Endothelial cell of umbilical vein (primary cell): ENCODE measurements around the gene SYNPR.

Experiments used
- EZH2 ChIP-seq: IDR thresholded peaks from 2 replicates; pipeline ENCODE4 v1.6.1; 2012; ENCODE audit warnings: borderline replicate concordance, low read depth, mild to moderate bottlenecking, moderate library complexity, low read length, inconsistent platforms; ENCODE audit not compliant: severe bottlenecking
- JUN ChIP-seq: IDR thresholded peaks from 2 replicates; pipeline ENCODE4 v1.6.1; 2011; ENCODE audit warnings: borderline replicate concordance, low read depth; ENCODE audit not compliant: insufficient read length, insufficient read depth
- MYC ChIP-seq: IDR thresholded peaks from one replicate; pipeline ENCODE4 v1.6.1; 2011; ENCODE audit warnings: mild to moderate bottlenecking, low read depth, low read length
- POLR2A ChIP-seq: IDR thresholded peaks from 2 replicates; pipeline ENCODE4 v1.6.1; 2012; ENCODE audit warnings: low read depth, mild to moderate bottlenecking, control low read depth, low read length
- POLR2AphosphoS5 ChIP-seq: IDR thresholded peaks from 2 replicates; pipeline ENCODE4 v1.6.1; 2012; ENCODE audit warnings: low read depth, mild to moderate bottlenecking, control low read depth, low read length, moderate library complexity; ENCODE audit not compliant: insufficient read depth
- TF ChIP-seq, protein P1 (sequence below), 2 donors: IDR thresholded peaks; 1 replicate in 1 of 2; 2 replicates in 1 of 2; pipeline ENCODE4 v1.5.1; 2011; ENCODE audit warnings: low read length in 2 of 2, mild to moderate bottlenecking in 2 of 2, moderate library complexity in 2 of 2, control low read depth in 1 of 2, inconsistent platforms in 1 of 2, low read depth in 1 of 2; ENCODE audit not compliant: insufficient read depth in 1 of 2; ENCODE audit errors: extremely low read depth in 1 of 2
- TF ChIP-seq, protein P2 (sequence below): IDR thresholded peaks from 2 replicates; pipeline ENCODE4 v1.6.1; 2011; ENCODE audit not compliant: insufficient read depth, insufficient read length

DNA sequence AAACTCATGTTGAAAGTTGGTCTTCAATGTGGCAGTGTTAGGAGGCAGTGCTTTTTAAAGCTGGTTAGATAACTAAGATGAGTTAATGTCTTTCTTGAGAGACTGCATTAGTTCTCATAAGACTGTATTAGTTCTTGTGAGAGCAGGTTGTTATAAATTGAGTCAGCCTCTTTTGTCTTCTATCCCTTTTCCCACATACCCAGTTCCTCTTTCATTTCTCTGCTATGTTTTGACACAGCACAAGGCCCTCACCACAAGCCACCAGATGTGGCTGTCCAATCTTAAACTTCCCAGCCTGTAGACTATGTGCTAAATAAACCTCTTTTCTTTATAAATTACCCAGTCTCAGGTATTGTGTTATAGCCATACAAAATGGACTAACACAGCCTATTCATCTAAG lies 279.8 kb downstream of the SYNPR start:
- TF ChIP-seq, protein P1, sequence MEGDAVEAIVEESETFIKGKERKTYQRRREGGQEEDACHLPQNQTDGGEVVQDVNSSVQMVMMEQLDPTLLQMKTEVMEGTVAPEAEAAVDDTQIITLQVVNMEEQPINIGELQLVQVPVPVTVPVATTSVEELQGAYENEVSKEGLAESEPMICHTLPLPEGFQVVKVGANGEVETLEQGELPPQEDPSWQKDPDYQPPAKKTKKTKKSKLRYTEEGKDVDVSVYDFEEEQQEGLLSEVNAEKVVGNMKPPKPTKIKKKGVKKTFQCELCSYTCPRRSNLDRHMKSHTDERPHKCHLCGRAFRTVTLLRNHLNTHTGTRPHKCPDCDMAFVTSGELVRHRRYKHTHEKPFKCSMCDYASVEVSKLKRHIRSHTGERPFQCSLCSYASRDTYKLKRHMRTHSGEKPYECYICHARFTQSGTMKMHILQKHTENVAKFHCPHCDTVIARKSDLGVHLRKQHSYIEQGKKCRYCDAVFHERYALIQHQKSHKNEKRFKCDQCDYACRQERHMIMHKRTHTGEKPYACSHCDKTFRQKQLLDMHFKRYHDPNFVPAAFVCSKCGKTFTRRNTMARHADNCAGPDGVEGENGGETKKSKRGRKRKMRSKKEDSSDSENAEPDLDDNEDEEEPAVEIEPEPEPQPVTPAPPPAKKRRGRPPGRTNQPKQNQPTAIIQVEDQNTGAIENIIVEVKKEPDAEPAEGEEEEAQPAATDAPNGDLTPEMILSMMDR (IDR thresholded peaks at IDR 0.05; ENCODE audit: extremely low read depth in 1 of 2, insufficient read depth in 1 of 2, low read depth in 1 of 2, low read length in 2 of 2), result no peak
- TF ChIP-seq POLR2A, result no peak
- TF ChIP-seq EZH2, result no peak
- TF ChIP-seq, protein P2, sequence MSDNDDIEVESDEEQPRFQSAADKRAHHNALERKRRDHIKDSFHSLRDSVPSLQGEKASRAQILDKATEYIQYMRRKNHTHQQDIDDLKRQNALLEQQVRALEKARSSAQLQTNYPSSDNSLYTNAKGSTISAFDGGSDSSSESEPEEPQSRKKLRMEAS, result no peak
- TF ChIP-seq MYC, result no peak
- no peak for TF ChIP-seq JUN
- no peak for TF ChIP-seq POLR2AphosphoS5
